Measurements from ENCODE around the gene SEC14L2. TPM values are rescaled to one million over a fixed set of nuclear protein-coding genes. Genes with fewer than 3 reads are reported as not detected.

The SEC14L2 gene
- total and polyA plus RNA-seq, 5 donors, result 1.6 to 5.5 (median 3.3) TPM

GRCh38 chr22:30422481-30423300 is 25.9 kb downstream of the SEC14L2 start:
- intact Hi-C loops (cut with DNase I), result no loop called here
- H3K9me3 ChIP-seq (ENCODE audit: control insufficient read depth, low read length), result no peaks in the 10 kb centered on the region
- H3K27me3 ChIP-seq (ENCODE audit: control insufficient read depth, insufficient read depth), result no peaks in the 10 kb centered on the region
- WGBS, result 34% methylated on average over 18 of the region's 18 CpGs
- ATAC-seq, result peak; percentile 8 to 59
- peak overlapping the region; percentile 53 for H3K4me3 ChIP-seq (ENCODE audit: low read length)
- DNase-seq, result peak; percentile 76 to 82 (median 78)
- peaks cover 6% of the 10 kb centered on the region for H3K4me1 ChIP-seq (ENCODE audit: control insufficient read depth, insufficient read depth, low read length)
- peak overlapping the region; percentile 72 for H3K27ac ChIP-seq (ENCODE audit: low read length)

DNA sequence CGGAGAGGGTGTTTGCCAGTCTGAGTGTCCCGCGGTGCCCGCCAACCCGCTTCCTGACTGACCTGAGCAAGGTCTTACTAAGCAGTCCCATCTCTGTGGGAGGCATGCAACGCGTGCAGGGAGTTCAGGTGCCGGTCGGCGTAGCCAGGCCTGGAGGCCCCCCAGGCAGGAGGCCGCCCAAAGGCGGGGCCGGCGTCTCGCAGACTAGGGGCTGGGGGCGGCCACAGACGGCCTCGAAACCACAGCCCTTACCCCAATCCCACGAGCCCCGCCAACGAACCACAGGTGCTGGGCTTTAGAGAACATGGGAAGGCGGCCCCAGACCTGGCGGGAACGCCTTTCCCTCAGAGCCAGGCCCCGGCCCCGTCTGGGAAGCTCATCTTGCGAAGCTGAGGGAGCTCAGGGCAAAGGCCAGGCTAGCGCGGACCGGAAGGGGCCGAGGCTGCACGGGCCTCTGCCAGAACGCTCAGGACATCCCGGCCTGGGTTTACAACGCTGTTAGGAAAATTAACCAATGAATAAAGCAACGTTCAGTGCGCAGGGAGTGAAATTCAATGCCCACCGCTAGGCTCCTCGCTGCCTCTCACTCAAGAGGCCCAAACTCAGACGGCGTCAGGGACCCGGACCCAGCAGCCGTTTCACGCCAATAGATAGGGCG is 26.6 kb downstream of the SEC14L2 start:
- no peaks in the 10 kb centered on the region for H3K9me3 ChIP-seq (ENCODE audit: control insufficient read depth, low read length)
- ATAC-seq (peak; percentile 71 to 72), DNase-seq (peak in 1 of 3 donors; percentile 80)
- peak overlapping the region; percentile 53 for H3K4me3 ChIP-seq (ENCODE audit: low read length)
- H3K27ac ChIP-seq (ENCODE audit: low read length), result peak overlapping the region; percentile 72
- no peaks in the 10 kb centered on the region for H3K27me3 ChIP-seq (ENCODE audit: control insufficient read depth, insufficient read depth)
- WGBS, result under 1% methylated on average over 45 of the region's 45 CpGs
- H3K4me1 ChIP-seq (ENCODE audit: control insufficient read depth, insufficient read depth, low read length), result peaks cover 6% of the 10 kb centered on the region
- intact Hi-C loops (cut with DNase I), result no loop called here

- Histone ChIP-seq H3K27ac (ENCODE audit: low read length) (peak overlapping the region; percentile 84), H3K27me3 (ENCODE audit: control insufficient read depth, insufficient read depth) (no peaks in the 10 kb centered on the region), H3K4me3 (ENCODE audit: low read length) (peak overlapping the region; percentile 53), H3K9me3 (ENCODE audit: control insufficient read depth, low read length) (no peaks in the 10 kb centered on the region), H3K4me1 (ENCODE audit: control insufficient read depth, insufficient read depth, low read length) (peaks cover 6% of the 10 kb centered on the region)
- intact Hi-C loops (cut with DNase I), result no loop called here
- peak; percentile 99 to 100 (median 100) for DNase-seq
- WGBS, result 2% methylated on average over 31 of the region's 31 CpGs
- peak; percentile 91 to 95 for ATAC-seq
These were observed 27.2 kb downstream of the SEC14L2 start for GRCh38 chr22:30423959-30424533.

DNA sequence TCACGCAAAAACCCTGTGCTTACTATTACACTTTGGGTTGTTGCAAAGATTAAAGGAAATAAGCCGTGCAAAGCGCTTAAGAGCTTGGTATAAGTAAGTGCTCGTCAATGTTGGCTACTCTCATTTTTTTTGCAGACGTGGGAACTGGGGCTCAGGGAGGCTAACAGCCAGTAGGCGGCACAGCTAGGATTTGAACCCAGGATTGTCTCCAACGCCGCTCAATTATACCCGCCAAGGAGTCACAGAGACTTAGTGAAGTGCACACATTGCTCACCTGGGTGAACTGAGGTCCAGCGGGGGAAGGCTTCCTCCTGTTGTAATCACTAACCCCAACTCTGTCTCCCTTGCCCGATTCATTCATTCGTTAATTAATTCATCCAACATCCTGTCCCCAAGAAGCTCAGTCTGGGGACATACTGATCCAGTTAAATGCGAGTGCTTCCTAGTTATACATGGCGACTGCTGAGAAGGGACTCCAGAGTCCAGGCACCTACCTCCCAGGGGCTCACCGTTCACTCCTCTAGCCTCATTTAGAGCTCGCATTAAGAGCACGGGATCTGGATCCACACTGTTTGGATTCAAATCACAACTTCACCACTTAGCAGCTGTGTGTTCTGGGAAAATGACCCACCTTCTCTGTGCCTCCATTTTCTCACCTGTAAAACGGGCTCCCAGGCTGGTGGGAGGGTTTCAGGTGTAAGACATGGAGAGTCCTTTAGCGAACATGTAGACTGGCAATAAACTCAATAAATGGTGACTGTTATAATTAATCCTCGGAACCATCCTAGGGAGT is 27.9 kb downstream of the SEC14L2 start:
- DNase-seq (no peak), ATAC-seq (no peak)
- Histone ChIP-seq H3K27ac (ENCODE audit: low read length) (peak overlapping the region; percentile 84), H3K4me3 (ENCODE audit: low read length) (peak overlapping the region; percentile 54), H3K27me3 (ENCODE audit: control insufficient read depth, insufficient read depth) (no peaks in the 10 kb centered on the region), H3K9me3 (ENCODE audit: control insufficient read depth, low read length) (no peaks in the 10 kb centered on the region), H3K4me1 (ENCODE audit: control insufficient read depth, insufficient read depth, low read length) (peaks cover 6% of the 10 kb centered on the region)
- WGBS, result 44% methylated on average over 20 of the region's 20 CpGs
- intact Hi-C loops (cut with DNase I), result no loop called here

GRCh38 chr22:30425327-30425615 is 28.5 kb downstream of the SEC14L2 start:
- peak overlapping the region; percentile 54 for H3K4me3 ChIP-seq (ENCODE audit: low read length)
- H3K4me1 ChIP-seq (ENCODE audit: control insufficient read depth, insufficient read depth, low read length), result peaks cover 6% of the 10 kb centered on the region
- H3K27ac ChIP-seq (ENCODE audit: low read length), result peak overlapping the region; percentile 55
- ATAC-seq (no peak), DNase-seq (no peak)
- H3K27me3 ChIP-seq (ENCODE audit: control insufficient read depth, insufficient read depth), result no peaks in the 10 kb centered on the region
- intact Hi-C loops (cut with DNase I), result no loop called here
- WGBS, result 8% methylated on average over 9 of the region's 9 CpGs
- H3K9me3 ChIP-seq (ENCODE audit: control insufficient read depth, low read length), result no peaks in the 10 kb centered on the region

- DNase-seq, result peak; percentile 68 to 86 (median 85)
- peaks cover 6% of the 10 kb centered on the region for H3K4me1 ChIP-seq (ENCODE audit: control insufficient read depth, insufficient read depth, low read length)
These were observed 29.0 kb downstream of the SEC14L2 start, which contains the start of gene MTFP1 for GRCh38 chr22:30425616-30426387. TSS of gene MTFP1 (plus strand) at chr22:30425768. CDS start at chr22:30425880, 112 bp downstream.

GRCh38 chr22:30426388-30427353 is 29.9 kb downstream of the SEC14L2 start:
- Histone ChIP-seq H3K4me3 (ENCODE audit: low read length) (peak overlapping the region; percentile 54), H3K27ac (ENCODE audit: low read length) (peak overlapping the region; percentile 55), H3K27me3 (ENCODE audit: control insufficient read depth, insufficient read depth) (no peaks in the 10 kb centered on the region), H3K9me3 (ENCODE audit: control insufficient read depth, low read length) (no peaks in the 10 kb centered on the region), H3K4me1 (ENCODE audit: control insufficient read depth, insufficient read depth, low read length) (peaks cover 6% of the 10 kb centered on the region)
- peak; percentile 86 to 92 (median 91) for DNase-seq
- intact Hi-C loops (cut with DNase I), result no loop called here
- ATAC-seq, result peak; percentile 13 to 32
- 52% methylated on average over 29 of the region's 29 CpGs for WGBS

More at GRCh38 chr22:30425616-30426387, 29.0 kb downstream of the SEC14L2 start, which contains the start of gene MTFP1:
- intact Hi-C loops (cut with DNase I), result no loop called here
- 1% methylated on average over 61 of the region's 61 CpGs for WGBS
- H3K27me3 ChIP-seq (ENCODE audit: control insufficient read depth, insufficient read depth), result no peaks in the 10 kb centered on the region
- no peaks in the 10 kb centered on the region for H3K9me3 ChIP-seq (ENCODE audit: control insufficient read depth, low read length)
- peak; percentile 2 to 4 for ATAC-seq
- peak within 1 kb of the TSS; percentile 54 for H3K4me3 ChIP-seq (ENCODE audit: low read length)
- H3K27ac ChIP-seq (ENCODE audit: low read length), result peak within 1 kb of the TSS; percentile 84

- Histone ChIP-seq H3K27me3 (ENCODE audit: control insufficient read depth, insufficient read depth) (no peaks in the 10 kb centered on the region), H3K4me1 (ENCODE audit: control insufficient read depth, insufficient read depth, low read length) (peaks cover 3% of the 10 kb centered on the region), H3K9me3 (ENCODE audit: control insufficient read depth, low read length) (no peaks in the 10 kb centered on the region), H3K27ac (ENCODE audit: low read length) (no peak overlapping the region), H3K4me3 (ENCODE audit: low read length) (no peak overlapping the region)
- ATAC-seq (no peak), DNase-seq (no peak)
- WGBS, result 80% methylated on average over 1 of the region's 1 CpG
- intact Hi-C loops (cut with DNase I), result no loop called here
These were observed 31.1 kb downstream of the SEC14L2 start for GRCh38 chr22:30427871-30428270.

DNA sequence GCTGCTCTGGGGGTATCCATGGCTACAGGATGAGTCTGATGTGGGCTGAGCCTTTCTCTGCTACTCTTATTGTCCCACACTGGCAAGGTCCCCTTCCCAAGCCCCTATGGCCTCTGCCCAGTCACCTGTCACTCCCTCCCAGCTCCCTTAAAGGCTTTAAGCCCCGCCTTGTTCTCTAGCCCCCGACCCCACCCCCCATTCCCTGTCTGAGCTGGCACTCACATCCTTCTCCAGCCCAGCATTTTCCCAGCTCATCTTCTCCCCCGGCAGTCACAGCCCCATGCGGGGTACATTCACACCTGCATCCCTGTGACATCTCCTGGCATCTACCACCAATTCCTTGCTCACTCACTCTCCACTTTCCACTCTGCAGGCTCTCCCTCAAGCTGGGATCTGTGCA is 33.1 kb downstream of the SEC14L2 start:
- Histone ChIP-seq H3K4me1 (ENCODE audit: control insufficient read depth, insufficient read depth, low read length) (peaks cover 2% of the 10 kb centered on the region), H3K4me3 (ENCODE audit: low read length) (no peak overlapping the region), H3K27me3 (ENCODE audit: control insufficient read depth, insufficient read depth) (no peaks in the 10 kb centered on the region), H3K27ac (ENCODE audit: low read length) (no peak overlapping the region), H3K9me3 (ENCODE audit: control insufficient read depth, low read length) (no peaks in the 10 kb centered on the region)
- intact Hi-C loops (cut with DNase I), result no loop called here
- ATAC-seq (no peak), DNase-seq (no peak)
- 54% methylated on average over 4 of the region's 4 CpGs for WGBS
